Measurements from ENCODE around the gene CD109. TPM values are rescaled to one million over a fixed set of nuclear protein-coding genes. Genes with fewer than 3 reads are reported as not detected.

Gene CD109
- total and polyA plus RNA-seq, 7 donors, result under 0.01 to 32.1 (median 22.9) TPM

DNA sequence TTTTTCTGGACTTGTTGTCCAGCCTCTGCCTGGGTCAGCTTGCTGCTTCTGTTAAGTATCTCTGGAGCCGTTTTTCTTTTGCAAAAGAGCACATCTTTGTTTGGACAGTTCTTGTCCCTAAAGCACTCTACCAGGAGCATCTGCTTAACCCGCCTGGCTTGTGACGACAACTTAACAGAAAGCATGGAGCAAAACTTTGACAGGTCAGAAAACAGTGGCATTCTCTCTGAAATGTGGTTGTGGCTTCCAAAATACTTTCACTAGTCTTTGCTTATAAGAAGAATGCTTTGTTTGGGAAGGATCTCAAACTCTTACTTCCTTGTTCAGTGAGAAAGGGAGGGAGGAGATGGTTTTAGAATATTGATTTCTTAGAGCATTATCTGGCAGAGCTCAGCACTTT is 47.6 kb downstream of the CD109 start:
- H3K9me3 ChIP-seq, result no peaks in the 10 kb centered on the region
- TF ChIP-seq POLR2AphosphoS5 (IDR thresholded peaks at IDR 0.05), result peak in 1 of 4 donors; percentile 13
- TF ChIP-seq POLR2A (IDR thresholded peaks at IDR 0.05), result no peak
- WGBS, 2 donors, result 63 to 65% methylated on average over 3 of the region's 3 CpGs
- no peak overlapping the region for H3K4me3 ChIP-seq
- H3K36me3 ChIP-seq, result no peaks in the 10 kb centered on the region
- intact Hi-C loops (cut with DNase I), result loop anchor here (5.0 to 10.0 kb wide), 3 partner anchors 114 to 671 kb away; no protein-coding TSS in a partner anchor
- H3K27me3 ChIP-seq, result no peaks in the 10 kb centered on the region
- peaks cover 0 to 49% (median 30%) of the 10 kb centered on the region in 4 donors for H3K4me1 ChIP-seq
- H3K27ac ChIP-seq, result peak overlapping the region in 3 of 4 donors; percentile 23 to 71 (median 67)
- DNase-seq, result no peak

DNA sequence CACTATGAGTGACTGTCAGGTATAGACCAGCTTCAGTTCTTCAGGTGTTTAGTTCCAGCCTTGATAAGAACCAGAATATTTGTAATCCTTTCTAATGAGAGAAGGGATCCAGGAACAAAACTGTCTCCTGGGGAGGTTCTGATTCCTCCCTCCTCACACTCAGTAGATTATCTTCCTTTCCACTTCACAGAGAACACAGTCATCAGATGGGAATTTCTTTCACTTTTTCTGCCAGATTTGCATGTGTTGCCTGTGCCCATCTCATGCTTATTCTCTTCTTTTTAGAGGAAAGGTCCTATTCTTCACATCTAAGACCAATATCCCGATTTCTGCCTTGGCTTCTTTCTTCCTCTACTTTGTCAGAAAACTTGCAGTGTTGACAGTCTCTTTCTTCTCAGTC is 50.8 kb downstream of the CD109 start:
- no peak for TF ChIP-seq POLR2AphosphoS5 (IDR thresholded peaks at IDR 0.05)
- TF ChIP-seq POLR2A (IDR thresholded peaks at IDR 0.05), result no peak
- no peak for TF ChIP-seq EP300 (IDR thresholded peaks at IDR 0.05)
- TF ChIP-seq, protein P1, sequence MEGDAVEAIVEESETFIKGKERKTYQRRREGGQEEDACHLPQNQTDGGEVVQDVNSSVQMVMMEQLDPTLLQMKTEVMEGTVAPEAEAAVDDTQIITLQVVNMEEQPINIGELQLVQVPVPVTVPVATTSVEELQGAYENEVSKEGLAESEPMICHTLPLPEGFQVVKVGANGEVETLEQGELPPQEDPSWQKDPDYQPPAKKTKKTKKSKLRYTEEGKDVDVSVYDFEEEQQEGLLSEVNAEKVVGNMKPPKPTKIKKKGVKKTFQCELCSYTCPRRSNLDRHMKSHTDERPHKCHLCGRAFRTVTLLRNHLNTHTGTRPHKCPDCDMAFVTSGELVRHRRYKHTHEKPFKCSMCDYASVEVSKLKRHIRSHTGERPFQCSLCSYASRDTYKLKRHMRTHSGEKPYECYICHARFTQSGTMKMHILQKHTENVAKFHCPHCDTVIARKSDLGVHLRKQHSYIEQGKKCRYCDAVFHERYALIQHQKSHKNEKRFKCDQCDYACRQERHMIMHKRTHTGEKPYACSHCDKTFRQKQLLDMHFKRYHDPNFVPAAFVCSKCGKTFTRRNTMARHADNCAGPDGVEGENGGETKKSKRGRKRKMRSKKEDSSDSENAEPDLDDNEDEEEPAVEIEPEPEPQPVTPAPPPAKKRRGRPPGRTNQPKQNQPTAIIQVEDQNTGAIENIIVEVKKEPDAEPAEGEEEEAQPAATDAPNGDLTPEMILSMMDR (IDR thresholded peaks at IDR 0.05), result no peak
- peaks cover 0 to 53% (median 32%) of the 10 kb centered on the region in 4 donors for H3K4me1 ChIP-seq
- no peaks in the 10 kb centered on the region for H3K27me3 ChIP-seq
- no peak overlapping the region for H3K4me3 ChIP-seq
- H3K9me3 ChIP-seq, result no peaks in the 10 kb centered on the region
- H3K27ac ChIP-seq, result peak overlapping the region in 1 of 4 donors; percentile 16
- intact Hi-C loops (cut with DNase I), result loop anchor here (10.0 kb wide), 2 partner anchors 218 to 668 kb away; no protein-coding TSS in a partner anchor
- WGBS, 2 donors, result 86 to 92% methylated on average over 1 of the region's 1 CpG
- no peaks in the 10 kb centered on the region for H3K36me3 ChIP-seq
- DNase-seq, result no peak

DNA sequence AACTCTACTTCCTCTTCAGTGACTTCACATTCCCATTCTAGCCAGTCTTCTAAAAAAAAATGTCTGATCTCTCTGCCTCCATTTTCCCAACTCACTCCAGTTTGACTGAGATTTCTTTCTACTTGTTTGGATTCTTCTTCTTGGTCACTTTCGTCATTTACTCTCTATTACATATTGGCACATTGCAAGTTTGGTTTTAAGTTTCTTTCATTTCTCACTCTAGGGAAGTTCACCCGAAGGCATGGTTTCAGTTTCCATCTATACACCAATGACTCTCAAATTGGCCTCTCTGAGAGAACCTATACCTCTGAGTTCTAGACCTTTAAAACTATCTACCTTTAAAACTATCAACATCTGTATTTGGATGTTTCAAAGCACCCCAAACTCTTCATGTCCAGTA is 51.3 kb downstream of the CD109 start:
- intact Hi-C loops (cut with DNase I), result loop anchor here (10.0 kb wide), 2 partner anchors 218 to 668 kb away; no protein-coding TSS in a partner anchor
- 39 to 40% methylated on average over 2 of the region's 2 CpGs for WGBS, 2 donors
- Histone ChIP-seq H3K27ac (peak overlapping the region in 1 of 4 donors; percentile 37), H3K27me3 (no peaks in the 10 kb centered on the region), H3K9me3 (no peaks in the 10 kb centered on the region), H3K4me1 (peaks cover 0 to 58% (median 35%) of the 10 kb centered on the region in 4 donors), H3K4me3 (no peak overlapping the region), H3K36me3 (no peaks in the 10 kb centered on the region)
- TF ChIP-seq, protein P1 (IDR thresholded peaks at IDR 0.05), result no peak
- TF ChIP-seq POLR2AphosphoS5 (IDR thresholded peaks at IDR 0.05) (no peak), EP300 (IDR thresholded peaks at IDR 0.05) (no peak), POLR2A (IDR thresholded peaks at IDR 0.05) (no peak)
- DNase-seq, result no peak

DNA sequence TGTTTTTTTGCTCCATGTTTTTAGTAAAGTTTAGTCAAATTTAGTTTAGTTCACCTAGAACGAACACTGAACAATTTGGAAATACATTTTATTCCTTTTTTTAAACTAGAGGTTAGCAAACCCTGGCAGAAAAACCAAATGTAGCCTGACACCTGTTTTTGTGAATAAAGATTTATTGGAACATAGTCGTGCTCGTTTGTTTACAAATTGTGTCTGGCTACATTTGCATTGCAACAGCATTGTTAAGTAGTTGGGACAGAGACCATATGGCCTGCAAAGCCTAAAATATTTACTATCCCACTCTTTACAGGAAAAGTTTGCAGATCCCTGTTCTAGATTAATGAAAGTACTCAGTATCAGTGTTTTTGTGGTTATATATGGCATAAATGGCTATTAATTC is 56.9 kb downstream of the CD109 start:
- peaks cover 0 to 35% (median 11%) of the 10 kb centered on the region in 4 donors for H3K4me1 ChIP-seq
- WGBS, 2 donors, result 64 to 75% methylated on average over 3 of the region's 3 CpGs
- H3K27me3 ChIP-seq, result no peaks in the 10 kb centered on the region
- H3K27ac ChIP-seq, result peak overlapping the region in 3 of 4 donors; percentile 1 to 69 (median 62)
- DNase-seq, result no peak
- H3K36me3 ChIP-seq, result no peaks in the 10 kb centered on the region
- H3K4me3 ChIP-seq, result no peak overlapping the region
- peak in 2 of 4 donors; percentile 8 to 9 for TF ChIP-seq POLR2AphosphoS5 (IDR thresholded peaks at IDR 0.05)
- TF ChIP-seq, protein P1 (IDR thresholded peaks at IDR 0.05), result no peak
- H3K9me3 ChIP-seq, result no peaks in the 10 kb centered on the region
- intact Hi-C loops (cut with DNase I), result no loop called here

DNA sequence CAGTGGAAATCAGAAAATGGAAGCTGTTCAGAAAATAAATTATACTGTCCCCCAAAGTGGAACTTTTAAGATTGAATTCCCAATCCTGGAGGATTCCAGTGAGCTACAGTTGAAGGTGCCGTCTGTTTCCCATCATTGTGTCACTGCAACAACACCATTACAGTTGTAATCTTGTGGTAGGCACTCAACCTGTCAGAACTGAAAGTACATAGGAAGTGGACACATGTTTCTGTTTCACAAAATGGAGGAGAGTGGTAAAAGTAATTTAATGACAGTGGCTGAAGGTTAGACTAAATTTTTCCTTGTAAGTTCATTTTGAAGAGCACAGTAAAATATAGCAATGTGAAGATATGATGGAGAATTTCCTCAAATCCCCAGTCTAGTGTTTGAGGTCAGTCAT is 70.0 kb downstream of the CD109 start:
- intact Hi-C loops (cut with DNase I), result no loop called here
- WGBS, 2 donors, result 74 to 89% methylated on average over 1 of the region's 1 CpG
- peaks cover 0 to 23% (median 4%) of the 10 kb centered on the region in 4 donors for H3K36me3 ChIP-seq

More for the DNA sequence above, 70.0 kb downstream of the CD109 start:
- DNase-seq, result no peak
- H3K27ac ChIP-seq, result no peak overlapping the region
- H3K27me3 ChIP-seq, result no peaks in the 10 kb centered on the region
- no peak overlapping the region for H3K4me3 ChIP-seq
- no peaks in the 10 kb centered on the region for H3K4me1 ChIP-seq
- H3K9me3 ChIP-seq, result no peaks in the 10 kb centered on the region
- TF ChIP-seq POLR2AphosphoS5 (IDR thresholded peaks at IDR 0.05) (no peak), EP300 (IDR thresholded peaks at IDR 0.05) (no peak), POLR2A (IDR thresholded peaks at IDR 0.05) (no peak)
- TF ChIP-seq, protein P1 (IDR thresholded peaks at IDR 0.05), result no peak
